ENCODE measurements around the gene LMNA.

LMNA gene

GRCh38 chr1:156138458-156138867 lies 24.0 kb downstream of the LMNA start:
- H3K4me2 ChIP-seq: no peak overlapping the region
- no peak for TF ChIP-seq Cebpa-rat (IDR thresholded peaks at IDR 0.05)
- no peak overlapping the region for H3K4me3 ChIP-seq
- peaks cover 0 to 28% (median 0%) of the 10 kb centered on the region in 11 experiments; a peak in 2 of 22 replicates for H4K20me1 ChIP-seq
- 0 out of 22 replicates have a peak overlapping the region, but pooled peaks of 1 of the 11 experiments have one; percentile 11 for H3K9ac ChIP-seq
- H3K36me3 ChIP-seq: peaks cover 0 to 58% (median 0%) of the 10 kb centered on the region in 11 experiments; a peak in 6 of 22 replicates
- no peak overlapping the region for H3K27ac ChIP-seq
- no peaks in the 10 kb centered on the region for H3K27me3 ChIP-seq
- peaks cover 0 to 17% (median 14%) of the 10 kb centered on the region in 10 experiments; a peak in 15 of 20 replicates for H3K4me1 ChIP-seq
- no peaks in the 10 kb centered on the region for H3K9me3 ChIP-seq (replicated peaks in 1 of 11)

GRCh38 chr1:156140879-156141707 lies 26.6 kb downstream of the LMNA start:
- no peak overlapping the region for H3K4me3 ChIP-seq
- H3K9me3 ChIP-seq (replicated peaks in 1 of 11): no peaks in the 10 kb centered on the region
- no peaks in the 10 kb centered on the region for H3K27me3 ChIP-seq
- peaks cover 0 to 33% (median 0%) of the 10 kb centered on the region in 11 experiments; a peak in 5 of 22 replicates for H3K36me3 ChIP-seq
- H3K4me1 ChIP-seq: peaks cover under 1 to 7% (median 6%) of the 10 kb centered on the region in 10 experiments
- TF ChIP-seq Cebpa-rat (IDR thresholded peaks at IDR 0.05): no peak
- no peak overlapping the region for H3K4me2 ChIP-seq
- no peak overlapping the region for H3K27ac ChIP-seq
- no peak overlapping the region; a peak in 1 of 22 replicates for H3K9ac ChIP-seq
- H4K20me1 ChIP-seq: peaks cover 0 to 15% (median 0%) of the 10 kb centered on the region in 11 experiments; a peak in 1 of 22 replicates

- Histone ChIP-seq H3K9ac (peak overlapping the region in 2 of 11 experiments; percentile 27 to 34; a peak in 2 of 22 replicates), H3K27me3 (no peaks in the 10 kb centered on the region), H3K4me3 (no peak overlapping the region), H3K9me3 (replicated peaks in 1 of 11) (no peaks in the 10 kb centered on the region), H3K27ac (no peak overlapping the region), H4K20me1 (no peaks in the 10 kb centered on the region; a peak in 1 of 22 replicates), H3K4me1 (peaks cover 29 to 36% (median 34%) of the 10 kb centered on the region in 10 experiments), H3K4me2 (no peak overlapping the region), H3K36me3 (peaks cover 0 to 5% (median 0%) of the 10 kb centered on the region in 11 experiments; a peak in 1 of 22 replicates)
- TF ChIP-seq Cebpa-rat (IDR thresholded peaks at IDR 0.05): no peak
These were observed 29.4 kb downstream of the LMNA start for GRCh38 chr1:156143765-156144489.

GRCh38 chr1:156144742-156145141 lies 30.2 kb downstream of the LMNA start:
- no peak overlapping the region for H3K4me3 ChIP-seq
- H3K9me3 ChIP-seq (replicated peaks in 1 of 11): no peaks in the 10 kb centered on the region
- no peaks in the 10 kb centered on the region for H3K27me3 ChIP-seq
- no peaks in the 10 kb centered on the region; a peak in 1 of 22 replicates for H4K20me1 ChIP-seq
- TF ChIP-seq Cebpa-rat (IDR thresholded peaks at IDR 0.05): no peak
- H3K9ac ChIP-seq: peak overlapping the region in 2 of 11 experiments; percentile 9 to 13; a peak in 1 of 22 replicates
- H3K4me1 ChIP-seq: peaks cover 37 to 44% (median 42%) of the 10 kb centered on the region in 10 experiments
- no peaks in the 10 kb centered on the region for H3K36me3 ChIP-seq
- H3K4me2 ChIP-seq: no peak overlapping the region
- no peak overlapping the region for H3K27ac ChIP-seq

- H3K27ac ChIP-seq: no peak overlapping the region
- H3K36me3 ChIP-seq: no peaks in the 10 kb centered on the region
- no peaks in the 10 kb centered on the region for H3K27me3 ChIP-seq
- H3K4me3 ChIP-seq: no peak overlapping the region
- no peaks in the 10 kb centered on the region for H3K9me3 ChIP-seq (replicated peaks in 1 of 11)
- no peak for TF ChIP-seq Cebpa-rat (IDR thresholded peaks at IDR 0.05)
- H3K4me1 ChIP-seq: peaks cover 46 to 53% (median 50%) of the 10 kb centered on the region in 10 experiments
- no peaks in the 10 kb centered on the region; a peak in 1 of 22 replicates for H4K20me1 ChIP-seq
- peak overlapping the region; percentile 82 to 100 (median 98); a peak in 18 of 22 replicates for H3K4me2 ChIP-seq
- H3K9ac ChIP-seq: peak overlapping the region in 3 of 11 experiments; percentile 9 to 74 (median 74); a peak in 1 of 22 replicates
These were observed 31.1 kb downstream of the LMNA start for GRCh38 chr1:156145650-156146019.

GRCh38 chr1:156146020-156146768 lies 31.7 kb downstream of the LMNA start:
- H3K9ac ChIP-seq: peak overlapping the region; percentile 68 to 80 (median 77)
- H3K27ac ChIP-seq: peak overlapping the region; percentile 84 to 94 (median 90)
- TF ChIP-seq Cebpa-rat (IDR thresholded peaks at IDR 0.05): no peak

GRCh38 chr1:156146769-156147405 lies 32.4 kb downstream of the LMNA start:
- Histone ChIP-seq H4K20me1 (no peaks in the 10 kb centered on the region), H3K9ac (peak overlapping the region; percentile 68 to 80 (median 77)), H3K4me1 (peaks cover 59 to 65% (median 62%) of the 10 kb centered on the region in 10 experiments), H3K4me2 (peak overlapping the region; percentile 82 to 100 (median 98)), H3K27ac (peak overlapping the region; percentile 84 to 94 (median 90)), H3K36me3 (no peaks in the 10 kb centered on the region), H3K27me3 (no peaks in the 10 kb centered on the region), H3K4me3 (peak overlapping the region; percentile 6 to 56 (median 45); a peak in 17 of 20 replicates), H3K9me3 (replicated peaks in 1 of 11) (no peaks in the 10 kb centered on the region)
- no peak for TF ChIP-seq Cebpa-rat (IDR thresholded peaks at IDR 0.05)

More at GRCh38 chr1:156146020-156146768, 31.7 kb downstream of the LMNA start:
- peaks cover 52 to 58% (median 56%) of the 10 kb centered on the region in 10 experiments for H3K4me1 ChIP-seq
- H3K4me2 ChIP-seq: peak overlapping the region; percentile 82 to 100 (median 98)
- peak overlapping the region; percentile 6 to 56 (median 45); a peak in 17 of 20 replicates for H3K4me3 ChIP-seq
- H3K27me3 ChIP-seq: no peaks in the 10 kb centered on the region
- no peaks in the 10 kb centered on the region for H4K20me1 ChIP-seq
- H3K36me3 ChIP-seq: no peaks in the 10 kb centered on the region
- H3K9me3 ChIP-seq (replicated peaks in 1 of 11): no peaks in the 10 kb centered on the region

GRCh38 chr1:156148216-156148615 lies 33.7 kb downstream of the LMNA start:
- H3K36me3 ChIP-seq: no peaks in the 10 kb centered on the region
- TF ChIP-seq Cebpa-rat (IDR thresholded peaks at IDR 0.05): peak in 8 of 11 experiments; percentile 74 to 91 (median 82); a peak in 15 of 22 replicates
- peak overlapping the region; percentile 84 to 94 (median 90) for H3K27ac ChIP-seq
- no peaks in the 10 kb centered on the region for H3K27me3 ChIP-seq
- H3K4me3 ChIP-seq: peak overlapping the region in 8 of 10 experiments; percentile 8 to 43 (median 30); a peak in 13 of 20 replicates
- peaks cover 71 to 78% (median 75%) of the 10 kb centered on the region in 10 experiments for H3K4me1 ChIP-seq
- H3K9me3 ChIP-seq (replicated peaks in 1 of 11): no peaks in the 10 kb centered on the region
- peak overlapping the region; percentile 91 to 100 (median 98) for H3K4me2 ChIP-seq
- peak overlapping the region; percentile 68 to 79 (median 77) for H3K9ac ChIP-seq
- no peaks in the 10 kb centered on the region for H4K20me1 ChIP-seq
